ENCODE results near the gene STX16. TPM values are rescaled to one million over a fixed set of nuclear protein-coding genes. Genes with fewer than 3 reads are reported as not detected.

STX16 gene
- total and polyA plus RNA-seq, 9 of the 15 experiments (the other 6 are each of a cell fraction or from before 2014, with no cell fraction given), result 4.4 to 43.5 (median 14.7) TPM

GRCh38 chr20:58709013-58709702 is 58.1 kb downstream of the STX16 start:
- WGBS (ENCODE audit: insufficient coverage, low coverage, missing lambda C conversion rate), result 40% methylated on average over 9 of the region's 9 CpGs
- no peak overlapping the region for H3K4me2 ChIP-seq (ENCODE audit: insufficient read depth, low read length)
- DNase-seq (ENCODE audit: extremely low read depth in 1 of 4, low spot score in 3 of 4) (no peak), ATAC-seq (no peak), FAIRE-seq (no peak)
- no peaks in the 10 kb centered on the region for H3K9me3 ChIP-seq (replicated peaks; ENCODE audit: control insufficient read depth, insufficient read depth, low read depth, low read length)
- peaks cover 2% of the 10 kb centered on the region for H3K9me1 ChIP-seq (ENCODE audit: control insufficient read depth, insufficient read depth, low read length)
- H3K79me2 ChIP-seq (ENCODE audit: control insufficient read depth, insufficient read depth, low read length), result no peaks in the 10 kb centered on the region
- in situ Hi-C loops (cut with MboI), result no loop called here
- H3K4me1 ChIP-seq (replicated peaks in 1 of 2; ENCODE audit: control insufficient read depth in 2 of 2, insufficient read depth in 2 of 2, low read length in 2 of 2), result peaks cover 0 to 9% of the 10 kb centered on the region in 2 experiments; a peak in 1 of 5 replicates
- no peak overlapping the region for H2AFZ ChIP-seq (ENCODE audit: low read depth, low read length)
- no peaks in the 10 kb centered on the region for H3K36me3 ChIP-seq (ENCODE audit: control insufficient read depth, insufficient read depth, low read length)
- H3K27me3 ChIP-seq (ENCODE audit: control insufficient read depth in 2 of 2, insufficient read depth in 2 of 2, low read length in 2 of 2), result peaks cover 0 to 21% of the 10 kb centered on the region in 2 experiments; a peak in 2 of 5 replicates
- intact Hi-C loops (cut with micrococcal nuclease), result no loop called here
- POLR2A ChIA-PET, result no interaction called here
- TF ChIP-seq BCOR (IDR thresholded peaks at IDR 0.05), result no peak
- TF ChIP-seq ARID1B (IDR thresholded peaks at IDR 0.05), result no peak
- TF ChIP-seq DPF2 (IDR thresholded peaks at IDR 0.05), result no peak
- TF ChIP-seq MCM2 (IDR thresholded peaks at IDR 0.05; ENCODE audit: low read depth), result no peak
- TF ChIP-seq FOXO4 (CRISPR knock-in tag; IDR thresholded peaks at IDR 0.05), result no peak
- TF ChIP-seq ZBTB2 (IDR thresholded peaks at IDR 0.05), result no peak
- no peak for TF ChIP-seq PCBP1 (IDR thresholded peaks at IDR 0.05; ENCODE audit: low read depth, low read length, poor library complexity, severe bottlenecking)
- no peak for TF ChIP-seq MAX (CRISPR knock-in tag; IDR thresholded peaks at IDR 0.05)
- TF ChIP-seq RBM22 (IDR thresholded peaks at IDR 0.05; ENCODE audit: low read depth, low read length, poor library complexity, severe bottlenecking), result no peak
- TF ChIP-seq SMAD4 (CRISPR knock-in tag; conservative IDR thresholded peaks at IDR 0.05), result no peak
- no peak for TF ChIP-seq STAT5A (IDR thresholded peaks at IDR 0.05; ENCODE audit: borderline replicate concordance, low read length)
- no peak for TF ChIP-seq CXXC5 (CRISPR knock-in tag; IDR thresholded peaks at IDR 0.05)
- CTCF ChIA-PET (ENCODE audit: low intra/inter-chr PET ratio), result no interaction called here
- H3K4me3 ChIP-seq, result no peak overlapping the region
- no peaks in the 10 kb centered on the region for H4K20me1 ChIP-seq (replicated peaks; ENCODE audit: control insufficient read depth, insufficient read depth, low read length)
- H3K9ac ChIP-seq (ENCODE audit: insufficient read depth in 1 of 2, low read depth in 2 of 2, low read length in 2 of 2), result no peak overlapping the region
- no TSS peak for BruUV-seq (replicated peaks)
- H3K27ac ChIP-seq (ENCODE audit: extremely low read depth, low read depth, low read length), result no peak overlapping the region
